Measurements from ENCODE around the gene DIO2.

GRCh38 chr14:80231702-80232101, 20.4 kb upstream of the DIO2 start:
- TF ChIP-seq POLR2A (IDR thresholded peaks at IDR 0.05) (no peak), CTCF (IDR thresholded peaks at IDR 0.05) (no peak)

Measured in prostate gland (tissue), 2 donors.